Nephron (organoid): ENCODE data around the gene FEZ2.

ENCODE experiments used
- H3K27ac Mint-ChIP-seq, 3 experiments: 2 replicates each; pipeline ENCODE4 v1.8.0; 2020; ENCODE audit warnings: mixed read lengths in 3 of 3, mild to moderate bottlenecking in 2 of 3, moderate library complexity in 1 of 3
- H3K27me3 Mint-ChIP-seq: 2 replicates; pipeline ENCODE4 v1.8.0; 2021; ENCODE audit warnings: low read depth, mild to moderate bottlenecking, moderate library complexity, mixed read lengths
- H3K36me3 Mint-ChIP-seq: 2 replicates; pipeline ENCODE4 v1.8.0; 2020; ENCODE audit warnings: low read depth, mixed read lengths
- H3K4me1 Mint-ChIP-seq: 2 replicates; pipeline ENCODE4 v1.8.0; 2020; ENCODE audit warnings: mixed read lengths
- H3K4me3 Mint-ChIP-seq, 3 experiments: 2 replicates each; pipeline ENCODE4 v1.8.0; 2020; ENCODE audit warnings: mild to moderate bottlenecking in 3 of 3, mixed read lengths in 3 of 3, moderate library complexity in 2 of 3
- H3K9me3 Mint-ChIP-seq: 2 replicates; pipeline ENCODE4 v1.8.0; 2020; ENCODE audit warnings: mixed read lengths
- CTCF ChIP-seq, 3 experiments: fragments of 200-600 bp; sonication (generic); IDR thresholded peaks; one replicate each; pipeline ENCODE4 v1.5.0; 2021; ENCODE audit warnings: antibody characterized with exemption in 3 of 3; ENCODE audit not compliant: unreplicated experiment in 3 of 3

Gene FEZ2

DNA sequence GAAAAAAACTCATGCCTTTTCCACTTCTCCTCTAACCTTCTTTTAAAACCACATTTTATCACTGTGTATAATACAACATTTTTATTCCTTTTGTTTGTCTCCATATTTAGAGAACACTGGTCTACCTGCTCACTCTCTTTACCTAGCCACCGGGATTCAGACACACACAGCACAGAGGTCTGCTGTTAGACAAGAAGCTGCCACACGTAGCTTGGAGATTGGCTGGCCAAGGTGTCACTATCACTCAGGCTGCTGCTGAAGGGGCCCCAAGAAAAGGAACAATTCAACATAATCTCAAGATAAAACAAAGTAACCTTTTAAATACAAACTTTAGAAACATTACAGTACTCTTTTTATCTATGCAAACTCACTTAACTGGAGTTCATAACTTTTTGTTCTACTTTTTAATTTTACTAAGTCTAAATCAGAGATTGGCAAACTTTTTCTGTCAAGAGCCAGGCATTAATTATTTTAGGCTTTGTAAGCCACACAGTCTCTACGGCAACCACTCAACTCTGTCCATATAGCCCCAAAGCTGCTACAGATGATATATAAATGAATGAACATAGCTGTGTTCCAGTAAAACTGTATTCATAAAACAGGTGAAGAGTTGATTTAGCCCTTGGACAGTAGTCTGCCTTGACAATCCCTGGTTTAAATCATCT lies 25.8 kb downstream of the FEZ2 start:
- Mint-ChIP-seq H3K27ac (peak overlapping the region in 1 of 3 experiments; percentile 31), H3K27me3 (no peaks in the 10 kb centered on the region), H3K36me3 (peaks cover 52% of the 10 kb centered on the region), H3K4me1 (peaks cover 11% of the 10 kb centered on the region), H3K9me3 (no peaks in the 10 kb centered on the region), H3K4me3 (no peak overlapping the region)
- TF ChIP-seq CTCF (IDR thresholded peaks at IDR 0.05; ENCODE audit: unreplicated experiment in 3 of 3) = no peak

DNA sequence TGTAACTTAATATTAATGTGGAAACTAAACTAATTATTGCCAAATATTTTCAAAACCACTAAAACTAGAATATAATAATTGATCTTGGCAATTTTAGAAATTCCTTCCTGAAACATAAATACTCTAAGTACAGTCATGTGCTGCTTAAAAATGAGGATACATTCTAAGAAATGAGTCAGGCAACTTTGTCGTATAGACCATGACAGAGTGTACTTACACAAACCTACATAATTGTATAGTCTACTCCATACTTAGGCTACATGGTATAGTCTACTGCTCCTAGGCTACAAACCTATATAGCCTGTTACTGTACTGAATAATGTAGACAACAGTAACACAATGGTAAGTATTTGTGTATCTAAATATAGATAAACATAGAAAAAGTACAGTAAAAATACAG lies 27.6 kb downstream of the FEZ2 start:
- Mint-ChIP-seq H3K9me3 (no peaks in the 10 kb centered on the region), H3K27ac (no peak overlapping the region), H3K4me3 (no peak overlapping the region), H3K4me1 (peaks cover 11% of the 10 kb centered on the region), H3K36me3 (peaks cover 55% of the 10 kb centered on the region), H3K27me3 (no peaks in the 10 kb centered on the region)
- no peak for TF ChIP-seq CTCF (IDR thresholded peaks at IDR 0.05; ENCODE audit: unreplicated experiment in 3 of 3)

- peak overlapping the region in 1 of 3 experiments; percentile 40 for H3K27ac Mint-ChIP-seq
- no peaks in the 10 kb centered on the region for H3K9me3 Mint-ChIP-seq
- no peak for TF ChIP-seq CTCF (IDR thresholded peaks at IDR 0.05; ENCODE audit: unreplicated experiment in 3 of 3)
- H3K36me3 Mint-ChIP-seq = peaks cover 55% of the 10 kb centered on the region
- H3K4me3 Mint-ChIP-seq = no peak overlapping the region
- peaks cover 11% of the 10 kb centered on the region for H3K4me1 Mint-ChIP-seq
- H3K27me3 Mint-ChIP-seq = no peaks in the 10 kb centered on the region
Measured at GRCh38 chr2:36569267-36569856, 28.6 kb downstream of the FEZ2 start.

GRCh38 chr2:36568516-36569246 lies 29.3 kb downstream of the FEZ2 start:
- no peak overlapping the region for H3K4me3 Mint-ChIP-seq
- H3K27ac Mint-ChIP-seq = no peak overlapping the region
- H3K4me1 Mint-ChIP-seq = peaks cover 11% of the 10 kb centered on the region
- H3K27me3 Mint-ChIP-seq = no peaks in the 10 kb centered on the region
- H3K9me3 Mint-ChIP-seq = no peaks in the 10 kb centered on the region
- TF ChIP-seq CTCF (IDR thresholded peaks at IDR 0.05; ENCODE audit: unreplicated experiment in 3 of 3) = no peak
- peaks cover 57% of the 10 kb centered on the region for H3K36me3 Mint-ChIP-seq

- no peak for TF ChIP-seq CTCF (IDR thresholded peaks at IDR 0.05; ENCODE audit: unreplicated experiment in 3 of 3)
- Mint-ChIP-seq H3K4me1 (peaks cover 9% of the 10 kb centered on the region), H3K4me3 (no peak overlapping the region)
Measured at GRCh38 chr2:36567711-36568408, 30.1 kb downstream of the FEZ2 start.

More at GRCh38 chr2:36567711-36568408, 30.1 kb downstream of the FEZ2 start:
- no peaks in the 10 kb centered on the region for H3K9me3 Mint-ChIP-seq
- no peaks in the 10 kb centered on the region for H3K27me3 Mint-ChIP-seq
- H3K27ac Mint-ChIP-seq = no peak overlapping the region
- peaks cover 53% of the 10 kb centered on the region for H3K36me3 Mint-ChIP-seq
